GM12864 (cell line): ENCODE measurements around the gene ZNF277.

Experiments
- DNase-seq: peaks from one replicate; pipeline ENCODE4 v3.0.0-alpha.2; 2011; ENCODE audit warnings: low read depth
- H3K4me3 ChIP-seq: 2 replicates; pipeline ENCODE4 v1.5.1; 2011; ENCODE audit warnings: mild to moderate bottlenecking, low read depth, low read length, control low read depth
- CTCF ChIP-seq: IDR thresholded peaks from 2 replicates; pipeline ENCODE4 v1.5.1; 2011; ENCODE audit warnings: low read depth, mild to moderate bottlenecking, moderate library complexity, low read length, control low read depth, inconsistent platforms; ENCODE audit errors: missing control alignments

The ZNF277 gene, protein sequence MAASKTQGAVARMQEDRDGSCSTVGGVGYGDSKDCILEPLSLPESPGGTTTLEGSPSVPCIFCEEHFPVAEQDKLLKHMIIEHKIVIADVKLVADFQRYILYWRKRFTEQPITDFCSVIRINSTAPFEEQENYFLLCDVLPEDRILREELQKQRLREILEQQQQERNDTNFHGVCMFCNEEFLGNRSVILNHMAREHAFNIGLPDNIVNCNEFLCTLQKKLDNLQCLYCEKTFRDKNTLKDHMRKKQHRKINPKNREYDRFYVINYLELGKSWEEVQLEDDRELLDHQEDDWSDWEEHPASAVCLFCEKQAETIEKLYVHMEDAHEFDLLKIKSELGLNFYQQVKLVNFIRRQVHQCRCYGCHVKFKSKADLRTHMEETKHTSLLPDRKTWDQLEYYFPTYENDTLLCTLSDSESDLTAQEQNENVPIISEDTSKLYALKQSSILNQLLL

DNA sequence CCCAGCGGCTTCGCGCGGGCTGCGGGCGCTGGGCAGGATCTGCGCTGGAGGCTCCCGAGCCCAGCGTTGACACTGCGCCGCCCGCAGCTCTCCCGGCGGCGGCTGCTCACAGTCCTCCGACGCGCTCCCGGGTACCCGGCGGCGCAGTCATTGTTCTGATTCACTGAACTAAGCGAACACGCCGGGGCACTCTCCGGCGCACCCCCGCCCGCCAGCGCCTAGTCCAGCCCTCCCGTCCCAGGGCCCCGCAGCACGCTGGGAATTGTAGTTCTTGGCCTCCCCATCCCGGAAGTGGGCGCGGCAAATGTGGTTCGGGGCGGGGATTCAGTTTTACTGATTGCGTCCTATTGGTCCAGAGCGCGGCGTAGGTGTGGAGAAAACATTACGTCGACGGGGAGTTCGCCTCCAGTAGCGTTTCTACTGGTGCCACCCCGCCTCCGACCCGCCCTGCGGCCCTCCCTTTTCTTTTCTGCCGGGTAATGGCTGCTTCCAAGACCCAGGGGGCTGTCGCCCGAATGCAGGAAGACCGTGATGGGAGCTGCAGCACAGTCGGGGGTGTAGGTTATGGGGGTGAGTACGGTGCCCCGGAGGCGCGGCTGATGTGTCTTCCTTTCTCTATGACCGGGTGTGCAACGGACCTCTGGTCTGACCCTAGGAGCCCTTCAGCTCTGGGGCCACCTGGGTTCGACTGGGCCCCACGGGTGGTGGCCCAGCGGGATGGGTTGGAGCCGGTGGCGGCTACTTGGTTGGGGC, at the start of gene ZNF277, which contains the start of gene DOCK4:
ZNF277 (plus strand) TSS at position 458 of the 753 bp plus-strand sequence; CDS start at position 480, 22 bp downstream.
DOCK4 (minus strand) TSS at position 162 of the 753 bp plus-strand sequence. CDS start 261 bp downstream, outside the sequence.
- DNase-seq = peak; percentile 95
- peak within 1 kb of the TSS; percentile 98 for H3K4me3 ChIP-seq
- TF ChIP-seq CTCF = no peak

DNA sequence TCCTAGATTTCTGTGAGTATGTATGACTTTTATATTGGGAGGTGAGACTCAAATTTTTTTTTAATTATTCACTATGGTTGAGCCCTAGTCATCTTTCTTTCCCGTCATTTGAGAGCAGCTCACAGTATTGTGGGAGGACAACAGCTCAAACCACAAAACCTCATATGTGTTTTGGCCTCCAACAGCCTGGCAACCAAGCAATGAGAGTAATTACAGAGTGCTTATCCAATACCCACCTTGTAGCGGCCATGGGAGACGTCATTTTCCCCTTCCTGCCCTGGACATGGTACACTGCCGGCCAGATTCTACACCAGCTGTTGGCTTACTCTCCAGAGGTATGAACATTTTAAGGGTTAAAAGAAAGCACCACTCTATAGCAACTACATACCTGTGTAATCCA, 49.4 kb upstream of the ZNF277 start:
- no peak for TF ChIP-seq CTCF
- DNase-seq = no peak
- H3K4me3 ChIP-seq = no peak overlapping the region

- no peak for DNase-seq
- TF ChIP-seq CTCF = no peak
- H3K4me3 ChIP-seq = no peak overlapping the region
These were observed 47.1 kb upstream of the ZNF277 start for GRCh38 chr7:112159351-112159750.

DNA sequence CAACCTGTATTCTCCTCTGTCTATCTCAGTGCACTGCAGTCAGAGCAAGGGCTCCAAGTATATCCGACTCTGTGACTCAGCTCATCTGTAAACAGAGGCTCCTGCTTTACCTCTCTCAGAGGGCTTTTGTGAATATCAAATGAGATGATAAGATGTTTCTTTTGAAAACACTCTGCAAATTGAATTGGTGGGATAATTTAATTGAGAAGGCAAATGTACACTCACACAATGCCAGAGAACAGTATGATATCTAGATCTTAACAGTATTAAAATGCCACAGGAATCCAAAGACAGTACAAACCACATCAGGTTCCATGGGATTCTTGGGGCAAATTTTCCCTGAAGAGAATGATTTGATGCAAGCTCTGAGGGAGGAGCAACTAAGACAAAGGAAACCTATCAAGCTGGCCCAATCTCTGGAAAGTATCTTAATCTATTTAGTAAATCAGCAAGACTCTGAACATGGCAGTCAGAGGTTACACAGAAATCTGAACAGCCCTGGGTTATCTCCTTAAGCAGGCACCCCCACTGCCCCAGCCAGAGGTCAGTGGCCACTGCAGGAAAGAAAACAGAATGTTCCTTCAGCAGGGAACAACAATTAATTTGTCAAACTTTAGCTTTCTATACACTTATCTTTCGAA, 46.2 kb upstream of the ZNF277 start:
- no peak for DNase-seq
- no peak for TF ChIP-seq CTCF
- no peak overlapping the region for H3K4me3 ChIP-seq

- no peak overlapping the region for H3K4me3 ChIP-seq
- no peak for TF ChIP-seq CTCF
- DNase-seq = no peak
These were observed 45.7 kb upstream of the ZNF277 start for GRCh38 chr7:112160771-112161150.

GRCh38 chr7:112161253-112162141, 45.0 kb upstream of the ZNF277 start:
- no peak for TF ChIP-seq CTCF
- no peak for DNase-seq

More at GRCh38 chr7:112161253-112162141, 45.0 kb upstream of the ZNF277 start:
- H3K4me3 ChIP-seq = no peak overlapping the region
